Keratinocyte (primary cell): Measurements from ENCODE around the gene UBAC2. TPM values are rescaled to one million over a fixed set of nuclear protein-coding genes. Genes with fewer than 3 reads are reported as not detected.

Experiments used
- DNase-seq: peaks from one replicate; pipeline ENCODE4 v3.0.0-alpha.2; 2011; ENCODE audit warnings: low read depth, missing footprints, low spot score
- FAIRE-seq: peaks from 2 replicates; lab custom pipeline; 2011; peaks lifted over from hg19 to GRCh38; lab: Jason Lieb, UNC
- H2AFZ ChIP-seq: 2 replicates; pipeline ENCODE4 v1.6.0; 2012; ENCODE audit warnings: low read length, control low read depth, inconsistent platforms; ENCODE audit not compliant: control insufficient read depth
- H3K27ac ChIP-seq: 2 replicates; pipeline ENCODE4 v1.5.1; 2011; ENCODE audit warnings: low read length; ENCODE audit not compliant: control insufficient read depth, insufficient read depth
- H3K27me3 ChIP-seq: 3 replicates; pipeline ENCODE4 v1.6.0; 2011; ENCODE audit warnings: low read length; ENCODE audit not compliant: control insufficient read depth, insufficient read depth; ENCODE audit errors: extremely low read depth
- H3K36me3 ChIP-seq, 2 experiments: 2 replicates in 1 of 2; 3 replicates in 1 of 2; pipeline ENCODE4 v1.5.1; 2011; ENCODE audit warnings: low read length in 2 of 2, mild to moderate bottlenecking in 1 of 2; ENCODE audit not compliant: control insufficient read depth in 2 of 2, insufficient read depth in 2 of 2; ENCODE audit errors: extremely low read depth in 1 of 2
- H3K4me1 ChIP-seq: 3 replicates; pipeline ENCODE4 v1.5.1; 2011; ENCODE audit warnings: low read length; ENCODE audit not compliant: control insufficient read depth, insufficient read depth; ENCODE audit errors: extremely low read depth
- H3K4me2 ChIP-seq: 3 replicates; pipeline ENCODE4 v1.6.0; 2011; ENCODE audit warnings: low read depth, low read length; ENCODE audit not compliant: control insufficient read depth, insufficient read depth; ENCODE audit errors: extremely low read depth
- H3K4me3 ChIP-seq, 3 experiments: fragments of 200-600 bp in 1 of 3; sonication (generic) in 1 of 3; 2 replicates in 2 of 3; 3 replicates in 1 of 3; pipeline ENCODE4 v1.5.1; 2011 to 2016; ENCODE audit warnings: low read length in 3 of 3, mild to moderate bottlenecking in 3 of 3, control low read depth in 2 of 3, inconsistent platforms in 1 of 3, low read depth in 1 of 3, mixed read lengths in 1 of 3, mixed run types in 1 of 3, moderate library complexity in 1 of 3; ENCODE audit not compliant: control insufficient read depth in 2 of 3, insufficient read depth in 2 of 3; ENCODE audit errors: extremely low read depth in 1 of 3
- H3K79me2 ChIP-seq: 2 replicates; pipeline ENCODE4 v1.6.0; 2012; ENCODE audit warnings: low read length; ENCODE audit not compliant: control insufficient read depth, insufficient read depth
- H3K9ac ChIP-seq: 3 replicates; pipeline ENCODE4 v1.6.0; 2011; ENCODE audit warnings: low read length; ENCODE audit not compliant: control insufficient read depth, insufficient read depth; ENCODE audit errors: extremely low read depth
- H3K9me1 ChIP-seq: 3 replicates; pipeline ENCODE4 v1.6.0; 2011; ENCODE audit warnings: low read length; ENCODE audit not compliant: control insufficient read depth, insufficient read depth; ENCODE audit errors: extremely low read depth
- H3K9me3 ChIP-seq: 2 replicates; pipeline ENCODE4 v1.5.1; 2012; ENCODE audit warnings: low read depth, low read length; ENCODE audit not compliant: control insufficient read depth
- H4K20me1 ChIP-seq: 3 replicates; pipeline ENCODE4 v1.6.0; 2011; ENCODE audit warnings: low read length; ENCODE audit not compliant: control insufficient read depth, insufficient read depth; ENCODE audit errors: extremely low read depth
- CTCF ChIP-seq, 3 experiments: IDR thresholded peaks in 1 of 3; conservative IDR thresholded peaks in 1 of 3; optimal IDR thresholded peaks in 1 of 3; 2 replicates in 2 of 3; 3 replicates in 1 of 3; pipeline versions ENCODE3 to v1.5.1; 2011; ENCODE audit warnings: low read length in 3 of 3, mild to moderate bottlenecking in 3 of 3, moderate library complexity in 2 of 3, control low read depth in 1 of 3, inconsistent platforms in 1 of 3; ENCODE audit not compliant: insufficient read depth in 2 of 3; ENCODE audit errors: extremely low read depth in 1 of 3
- EZH2 ChIP-seq: IDR thresholded peaks from one replicate; pipeline ENCODE4 v1.6.1; 2012; ENCODE audit warnings: inconsistent platforms, mild to moderate bottlenecking, low read length, moderate library complexity
- dilution Hi-C: fragments of 300-500 bp; cut with MboI; formaldehyde crosslinking; loops from one replicate; pipeline ENCODE4 v1.7.0; 2020; ENCODE audit warnings: low sequenced_read_pairs; ENCODE audit not compliant: extremely low pct_ligation_motif_present
- polyA plus RNA-seq, 5 experiments: library from polyadenylated mRNA; depleted of rRNA in 3 of 5; stranded (reverse) in 3 of 5; stranded (forward) in 1 of 5; unstranded in 1 of 5; fragments of >200 nt; gene quantifications; 1 replicate in 1 of 5; 2 replicates in 3 of 5; 3 replicates in 1 of 5; pipeline versions ENCODE4 v1.2.1 to v1.2.3, GENCODE V29; 2011 to 2012; ENCODE audit warnings: missing spikeins in 2 of 5, low read depth in 1 of 5, low replicate concordance in 1 of 5

The UBAC2 gene
- polyA plus RNA-seq, 1 donor (not counting 4 experiments of a cell fraction or from before 2014, with no cell fraction given): 104 TPM

DNA sequence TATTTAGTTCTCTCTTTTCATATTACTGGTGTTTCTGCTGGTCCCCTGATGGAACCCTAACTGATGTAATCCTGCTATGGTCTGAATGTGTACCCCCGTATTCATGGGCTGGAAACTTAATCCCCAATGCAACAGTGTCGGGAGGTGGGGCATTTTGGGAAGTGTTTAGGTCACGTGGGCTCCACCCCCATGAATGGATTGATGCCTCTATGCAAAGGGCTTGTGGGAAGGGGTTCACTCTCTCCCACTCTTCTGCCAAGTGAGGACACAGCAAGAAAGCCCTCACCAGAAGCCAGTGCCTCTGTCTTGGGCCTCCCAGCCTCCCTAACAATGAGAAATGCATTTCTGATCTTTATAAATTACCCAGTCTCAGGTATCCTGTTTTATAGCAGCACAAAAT lies 21.2 kb upstream of the UBAC2 start:
- Histone ChIP-seq H3K4me2 (no peak overlapping the region), H3K79me2 (no peaks in the 10 kb centered on the region), H3K27me3 (no peaks in the 10 kb centered on the region), H3K4me3 (no peak overlapping the region), H3K9ac (no peak overlapping the region), H3K9me3 (no peaks in the 10 kb centered on the region), H3K9me1 (no peaks in the 10 kb centered on the region), H4K20me1 (no peaks in the 10 kb centered on the region), H3K36me3 (no peaks in the 10 kb centered on the region), H3K4me1 (peaks cover 14% of the 10 kb centered on the region), H2AFZ (no peak overlapping the region), H3K27ac (no peak overlapping the region)
- FAIRE-seq (no peak), DNase-seq (no peak)
- TF ChIP-seq EZH2 (no peak), CTCF (optimal IDR thresholded peaks at IDR 0.05 in 1 of 3, IDR thresholded peaks at IDR 0.05 in 1 of 3, conservative IDR thresholded peaks at IDR 0.05 in 1 of 3; ENCODE audit: extremely low read depth in 1 of 3, insufficient read depth in 2 of 3, low read length in 3 of 3) (no peak)
- dilution Hi-C loops: loop anchor here (10.0 kb wide), 1 partner anchor 85 kb away; no protein-coding TSS in a partner anchor

DNA sequence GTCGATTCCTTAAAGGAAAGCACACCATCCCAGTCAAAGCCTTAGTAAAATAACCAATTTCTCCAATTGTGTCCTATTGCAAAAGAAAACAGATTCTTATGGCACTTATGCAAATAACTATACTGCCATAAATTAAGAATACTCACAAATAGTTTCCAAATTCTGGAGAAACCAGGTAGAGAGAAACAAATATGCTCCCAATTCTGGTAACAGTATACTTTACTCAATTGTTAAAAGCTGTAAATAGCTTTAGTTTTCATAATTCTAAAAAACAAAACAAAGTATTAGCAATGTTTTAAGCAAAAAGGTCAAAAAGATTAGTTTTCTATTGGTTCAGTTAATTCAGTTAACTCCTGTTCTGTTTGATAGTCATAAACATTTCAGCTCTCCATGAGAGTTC lies 18.2 kb upstream of the UBAC2 start:
- dilution Hi-C loops: no loop called here
- Histone ChIP-seq H3K4me1 (peaks cover 14% of the 10 kb centered on the region), H3K27ac (no peak overlapping the region), H3K9ac (no peak overlapping the region), H2AFZ (no peak overlapping the region), H3K9me1 (no peaks in the 10 kb centered on the region), H3K4me3 (no peak overlapping the region), H3K36me3 (no peaks in the 10 kb centered on the region), H4K20me1 (no peaks in the 10 kb centered on the region), H3K79me2 (no peaks in the 10 kb centered on the region), H3K27me3 (no peaks in the 10 kb centered on the region), H3K4me2 (no peak overlapping the region), H3K9me3 (no peaks in the 10 kb centered on the region)
- DNase-seq: no peak
- TF ChIP-seq EZH2: no peak
- no peak for TF ChIP-seq CTCF (optimal IDR thresholded peaks at IDR 0.05 in 1 of 3, IDR thresholded peaks at IDR 0.05 in 1 of 3, conservative IDR thresholded peaks at IDR 0.05 in 1 of 3; ENCODE audit: extremely low read depth in 1 of 3, insufficient read depth in 2 of 3, low read length in 3 of 3)
- FAIRE-seq: no peak
